H1 (cell line): Measurements from ENCODE around the gene CDC73. TPM values are rescaled to one million over a fixed set of nuclear protein-coding genes. Genes with fewer than 3 reads are reported as not detected.

Source experiments
- CTCF ChIA-PET: fragments of 300-600 bp; sonication (Branson Sonifier 250); formaldehyde crosslinking; loops from one replicate; lab custom pipeline; 2021; ENCODE audit not compliant: partially characterized antibody; lab: Charles Lee
- POLR2A ChIA-PET: fragments of 300-600 bp; sonication (Branson Sonifier 250); formaldehyde crosslinking; loops from one replicate; lab custom pipeline; 2021; ENCODE audit warnings: inconsistent platforms; ENCODE audit not compliant: partially characterized antibody; lab: Charles Lee
- DNase-seq, 2 experiments: peaks; one replicate each; pipeline versions ENCODE4 v3.0.0 to v3.0.0-alpha.2; 2010 to 2022; ENCODE audit warnings: low spot score in 2 of 2, low read depth in 1 of 2, mixed read lengths in 1 of 2
- FAIRE-seq: peaks from 2 replicates; lab custom pipeline; 2011; peaks lifted over from hg19 to GRCh38; lab: Jason Lieb, UNC
- H2AFZ ChIP-seq: 2 replicates; pipeline ENCODE4 v1.8.1; 2012; ENCODE audit warnings: low read length, inconsistent platforms
- H2AK5ac ChIP-seq: 2 replicates; pipeline ENCODE4 v1.6.1; 2013; ENCODE audit warnings: low read depth, low read length
- H2BK120ac ChIP-seq: replicated peaks from 2 replicates; pipeline ENCODE3; 2013; ENCODE audit warnings: low read depth, low read length, inconsistent platforms
- H2BK12ac ChIP-seq: 2 replicates; pipeline ENCODE4 v1.6.1; 2013; ENCODE audit warnings: low read depth, low read length
- H2BK15ac ChIP-seq: 2 replicates; pipeline ENCODE4 v1.6.1; 2013; ENCODE audit warnings: low read length
- H2BK20ac ChIP-seq: 2 replicates; pipeline ENCODE4 v1.6.1; 2013; ENCODE audit warnings: low read length
- H2BK5ac ChIP-seq: 2 replicates; pipeline ENCODE4 v1.6.1; 2013; ENCODE audit warnings: low read depth, low read length
- H3K14ac ChIP-seq: 2 replicates; pipeline ENCODE4 v1.6.1; 2013; ENCODE audit warnings: inconsistent platforms; ENCODE audit not compliant: insufficient read length
- H3K18ac ChIP-seq: 2 replicates; pipeline ENCODE4 v1.6.1; 2013; ENCODE audit warnings: low read length; ENCODE audit errors: extremely low read depth
- H3K23ac ChIP-seq: 2 replicates; pipeline ENCODE4 v1.6.1; 2013; ENCODE audit warnings: inconsistent platforms; ENCODE audit not compliant: insufficient read length
- H3K23me2 ChIP-seq: 2 replicates; pipeline ENCODE4 v1.6.1; 2013; ENCODE audit warnings: low read depth, low read length
- H3K27ac ChIP-seq: 2 replicates; pipeline ENCODE4 v1.6.1; 2011; ENCODE audit warnings: low read depth, low read length, inconsistent platforms
- H3K27me3 ChIP-seq, 4 experiments: replicated peaks in 1 of 4; 1 replicate in 1 of 4; 2 replicates in 3 of 4; pipeline versions ENCODE4 v1.6.1 to v1.8.1; 2011 to 2013; ENCODE audit warnings: low read length in 3 of 4, mild to moderate bottlenecking in 3 of 4, inconsistent platforms in 2 of 4, mixed read lengths in 2 of 4, moderate library complexity in 1 of 4; ENCODE audit not compliant: control insufficient read depth in 3 of 4, insufficient read depth in 3 of 4; ENCODE audit errors: extremely low read depth in 1 of 4
- H3K36me3 ChIP-seq, 4 experiments: 2 replicates each; pipeline versions ENCODE4 v1.6.1 to v1.8.1; 2011 to 2013; ENCODE audit warnings: mild to moderate bottlenecking in 4 of 4, low read length in 3 of 4, moderate library complexity in 2 of 4, control low read depth in 1 of 4, inconsistent platforms in 1 of 4; ENCODE audit not compliant: insufficient read depth in 4 of 4, control insufficient read depth in 2 of 4
- H3K4ac ChIP-seq: replicated peaks from 2 replicates; pipeline ENCODE3; 2013; ENCODE audit warnings: low read length, low read depth, mixed read lengths, inconsistent platforms; ENCODE audit not compliant: insufficient read length
- H3K4me1 ChIP-seq, 4 experiments: replicated peaks in 1 of 4; 1 replicate in 1 of 4; 2 replicates in 3 of 4; pipeline versions ENCODE4 v1.6.1 to v1.8.1; 2011 to 2013; ENCODE audit warnings: low read length in 3 of 4, inconsistent platforms in 2 of 4, mixed read lengths in 1 of 4; ENCODE audit not compliant: insufficient read depth in 4 of 4, control insufficient read depth in 3 of 4
- H3K4me2 ChIP-seq, 2 experiments: 2 replicates each; pipeline versions ENCODE4 v1.6.1 to v1.8.1; 2011 to 2013; ENCODE audit warnings: low read depth in 2 of 2, low read length in 2 of 2, control low read depth in 1 of 2, inconsistent platforms in 1 of 2, mild to moderate bottlenecking in 1 of 2; ENCODE audit not compliant: insufficient read depth in 1 of 2
- H3K4me3 ChIP-seq, 4 experiments: fragments of 200-600, 300-600 bp in 1 of 4; sonication (generic), shearing (Covaris generic), sonication (Bioruptor Twin) in 1 of 4; 2 replicates each; pipeline versions ENCODE4 v1.5.1 to v1.8.1; 2011 to 2016; ENCODE audit warnings: low read length in 4 of 4, low read depth in 3 of 4, control low read depth in 2 of 4, inconsistent platforms in 2 of 4, mild to moderate bottlenecking in 2 of 4, mixed read lengths in 1 of 4, moderate library complexity in 1 of 4; ENCODE audit not compliant: insufficient read depth in 2 of 4; ENCODE audit errors: extremely low read depth in 1 of 4
- H3K56ac ChIP-seq: replicated peaks from 2 replicates; pipeline ENCODE3; 2013; ENCODE audit warnings: low read depth, mild to moderate bottlenecking, mixed read lengths, low read length, inconsistent platforms; ENCODE audit not compliant: insufficient read length
- H3K79me1 ChIP-seq: 2 replicates; pipeline ENCODE4 v1.6.1; 2013; ENCODE audit warnings: low read depth, low read length, control low read depth
- H3K79me2 ChIP-seq, 2 experiments: 2 replicates each; pipeline versions ENCODE4 v1.6.1 to v1.8.1; 2012 to 2013; ENCODE audit warnings: low read length in 2 of 2, mild to moderate bottlenecking in 2 of 2, inconsistent platforms in 1 of 2; ENCODE audit not compliant: insufficient read depth in 2 of 2, control insufficient read depth in 1 of 2
- H3K9ac ChIP-seq, 4 experiments: replicated peaks in 1 of 4; 1 replicate in 1 of 4; 2 replicates in 3 of 4; pipeline versions ENCODE4 v1.6.1 to v1.8.1; 2011 to 2013; ENCODE audit warnings: low read depth in 3 of 4, low read length in 3 of 4, control low read depth in 2 of 4, mild to moderate bottlenecking in 2 of 4, moderate library complexity in 2 of 4, inconsistent platforms in 1 of 4; ENCODE audit errors: extremely low read depth in 1 of 4
- H3K9me3 ChIP-seq, 2 experiments: 2 replicates each; pipeline versions ENCODE4 v1.6.1 to v1.8.1; 2012 to 2013; ENCODE audit warnings: mild to moderate bottlenecking in 2 of 2, moderate library complexity in 2 of 2, control low read depth in 1 of 2, inconsistent platforms in 1 of 2, low read depth in 1 of 2, low read length in 1 of 2, mixed read lengths in 1 of 2; ENCODE audit not compliant: insufficient read depth in 2 of 2
- H4K20me1 ChIP-seq, 2 experiments: replicated peaks in 1 of 2; 2 replicates each; pipeline versions ENCODE3 to v1.8.1; 2011 to 2013; ENCODE audit warnings: inconsistent platforms in 2 of 2, low read length in 2 of 2, mild to moderate bottlenecking in 1 of 2; ENCODE audit not compliant: insufficient read depth in 2 of 2, control insufficient read depth in 1 of 2
- H4K5ac ChIP-seq: 2 replicates; pipeline ENCODE4 v1.6.1; 2013; ENCODE audit warnings: low read length, low read depth, mixed read lengths, inconsistent platforms; ENCODE audit not compliant: insufficient read length
- H4K8ac ChIP-seq: 2 replicates; pipeline ENCODE4 v1.8.0; 2013; ENCODE audit warnings: mild to moderate bottlenecking, moderate library complexity, low read length, inconsistent platforms; ENCODE audit not compliant: insufficient read depth; ENCODE audit errors: extremely low read depth
- H4K91ac ChIP-seq: replicated peaks from 2 replicates; pipeline ENCODE3; 2013; ENCODE audit warnings: low read length, mixed read lengths, inconsistent platforms; ENCODE audit not compliant: insufficient read length
- CTBP2 ChIP-seq: IDR thresholded peaks from 2 replicates; pipeline ENCODE4 v1.7.0; 2011; ENCODE audit warnings: borderline replicate concordance, mild to moderate bottlenecking, moderate library complexity, mixed read lengths, low read length; ENCODE audit not compliant: insufficient read depth, insufficient read length
- EP300 ChIP-seq, 2 experiments: IDR thresholded peaks; 1 replicate in 1 of 2; 2 replicates in 1 of 2; pipeline ENCODE4 v1.6.1; 2011 to 2012; ENCODE audit warnings: low read depth in 2 of 2, low read length in 2 of 2, mild to moderate bottlenecking in 2 of 2, borderline replicate concordance in 1 of 2, inconsistent platforms in 1 of 2, moderate library complexity in 1 of 2
- KDM1A ChIP-seq: fragments of 200-600, 300-600 bp; sonication (generic); IDR thresholded peaks from 2 replicates; pipeline ENCODE4 v1.7.1; 2016; ENCODE audit warnings: mild to moderate bottlenecking, low read length, borderline replicate concordance
- KDM4A ChIP-seq: IDR thresholded peaks from one replicate; pipeline ENCODE4 v1.7.1; 2012; ENCODE audit warnings: low read depth, mild to moderate bottlenecking, moderate library complexity, low read length, inconsistent platforms; ENCODE audit not compliant: severe bottlenecking
- RAD21 ChIP-seq, 2 experiments: IDR thresholded peaks in 1 of 2; conservative IDR thresholded peaks in 1 of 2; 2 replicates each; pipeline ENCODE4 v1.6.1; 2011; ENCODE audit warnings: low read depth in 2 of 2, low read length in 2 of 2, improper control_type of control experiment in 1 of 2, inconsistent platforms in 1 of 2, mild to moderate bottlenecking in 1 of 2, moderate library complexity in 1 of 2
- RBBP5 ChIP-seq: IDR thresholded peaks from 2 replicates; pipeline ENCODE4 v1.7.1; 2012; ENCODE audit warnings: low read depth, mild to moderate bottlenecking, inconsistent platforms, low read length, moderate library complexity, borderline replicate concordance
- SIN3A ChIP-seq, 2 experiments: IDR thresholded peaks in 1 of 2; conservative IDR thresholded peaks in 1 of 2; 2 replicates each; pipeline ENCODE4 v1.6.1; 2011 to 2012; ENCODE audit warnings: low read length in 2 of 2, improper control_type of control experiment in 1 of 2, low read depth in 1 of 2, mild to moderate bottlenecking in 1 of 2
- WGBS, 2 experiments: shearing (Covaris generic) in 1 of 2; methylation state at CpG; one replicate each; pipeline versions ENCODE4 v1.1.6 to v1.1.7; 2013 to 2015; ENCODE audit warnings: low lambda C conversion rate in 2 of 2, mixed read lengths in 2 of 2, inconsistent platforms in 1 of 2, low coverage in 1 of 2, missing lambda C conversion rate in 1 of 2; ENCODE audit not compliant: insufficient replicate concordance in 2 of 2, insufficient coverage in 1 of 2, insufficient read length in 1 of 2; ENCODE audit errors: extremely low coverage in 1 of 2, missing lambda C conversion rate in 1 of 2; 5-methylcytosine and 5-hydroxymethylcytosine counted together
- polyA plus RNA-seq, 7 experiments: library from polyadenylated mRNA; depleted of rRNA in 3 of 7; stranded (reverse) in 5 of 7; unstranded in 2 of 7; fragments of >200 nt in 5 of 7; fragments of 200-250 nt in 2 of 7; gene quantifications; 1 replicate in 5 of 7; 2 replicates in 1 of 7; 4 replicates in 1 of 7; pipeline versions ENCODE4 v1.2.1 to v1.2.3, GENCODE V29; 2011 to 2013; ENCODE audit warnings: missing spikeins in 2 of 7, mixed read lengths in 2 of 7
- total RNA-seq: library from RNA; stranded (reverse); fragmentation: NEBNext Ultra II Directional; extraction: Animal tissue kit (Norgen Biotek cat#: 25700); gene quantifications from 2 replicates; pipeline ENCODE4 v1.2.1, GENCODE V29; 2021

Gene CDC73
- total and polyA plus RNA-seq, 2 of the 8 experiments (the other 6 are each of a cell fraction or from before 2014, with no cell fraction given) = 9.8 to 64.0 TPM

DNA sequence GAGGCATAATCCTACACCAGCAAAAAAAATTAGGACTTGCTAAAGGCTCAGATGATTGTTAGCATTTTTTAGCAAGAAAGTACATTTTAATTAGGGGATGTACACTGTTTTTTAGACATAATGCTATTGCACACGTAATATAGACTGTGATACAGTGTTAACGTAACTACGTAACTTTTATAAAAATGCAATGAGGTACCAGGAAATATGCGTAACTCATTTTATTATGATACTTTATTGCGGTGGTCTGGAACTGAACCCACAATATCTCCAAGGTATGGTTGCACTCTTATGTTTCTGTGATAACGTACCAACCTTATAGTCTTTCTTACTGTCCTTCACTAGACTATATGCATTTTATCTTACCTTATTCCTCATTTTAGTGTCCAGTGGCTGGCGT, 127.4 kb downstream of the CDC73 start:
- H3K18ac ChIP-seq = no peak overlapping the region
- H4K8ac ChIP-seq = no peak overlapping the region
- no peak overlapping the region for H3K4me2 ChIP-seq
- H3K27me3 ChIP-seq = no peaks in the 10 kb centered on the region
- H4K5ac ChIP-seq = no peak overlapping the region
- WGBS, 2 experiments = 98% methylated on average over 7 of the region's 7 CpGs; no CpG with 5 or more reads in 1 of the 2 experiments
- FAIRE-seq (peak; percentile 32), DNase-seq (no peak)
- no peak overlapping the region for H3K27ac ChIP-seq
- no peak overlapping the region for H4K91ac ChIP-seq
- H3K79me2 ChIP-seq = no peaks in the 10 kb centered on the region
- TF ChIP-seq RBBP5 (no peak), EP300 (IDR thresholded peaks at IDR 0.05; ENCODE audit: borderline replicate concordance in 1 of 2, low read depth in 2 of 2, low read length in 2 of 2) (no peak), SIN3A (conservative IDR thresholded peaks at IDR 0.05 in 1 of 2, IDR thresholded peaks at IDR 0.05 in 1 of 2; ENCODE audit: low read depth in 1 of 2, low read length in 2 of 2) (no peak), CTBP2 (no peak), RAD21 (IDR thresholded peaks at IDR 0.05 in 1 of 2, conservative IDR thresholded peaks at IDR 0.05 in 1 of 2; ENCODE audit: low read depth in 2 of 2, low read length in 2 of 2) (no peak), KDM1A (no peak), KDM4A (no peak)
- H2BK5ac ChIP-seq = no peak overlapping the region
- no peaks in the 10 kb centered on the region for H3K4me1 ChIP-seq
- ChIA-PET POLR2A (no interaction called here), CTCF (interaction anchor here (0.7 kb wide), 1 partner anchor 24 kb away, joined by 3 read pairs; no protein-coding TSS in a partner anchor)
- no peak overlapping the region for H2BK15ac ChIP-seq
- H3K4ac ChIP-seq = no peak overlapping the region
- H3K56ac ChIP-seq = no peak overlapping the region
- no peak overlapping the region for H3K4me3 ChIP-seq
- H4K20me1 ChIP-seq = no peaks in the 10 kb centered on the region
- H3K9me3 ChIP-seq = peaks cover 0 to 6% of the 10 kb centered on the region in 2 experiments; a peak in 1 of 4 replicates
- H2AK5ac ChIP-seq = no peak overlapping the region
- H2BK20ac ChIP-seq = no peak overlapping the region
- H3K14ac ChIP-seq = no peak overlapping the region
- H3K23me2 ChIP-seq = no peaks in the 10 kb centered on the region
- no peak overlapping the region for H2BK12ac ChIP-seq
- H3K9ac ChIP-seq = no peak overlapping the region
- no peak overlapping the region for H2BK120ac ChIP-seq
- peaks cover 0 to 33% (median 10%) of the 10 kb centered on the region in 4 experiments; a peak in 6 of 8 replicates for H3K36me3 ChIP-seq
- no peaks in the 10 kb centered on the region for H3K79me1 ChIP-seq
- no peak overlapping the region for H3K23ac ChIP-seq
- no peak overlapping the region for H2AFZ ChIP-seq
